CD14-positive monocyte (primary cell): ENCODE results near the gene TFPT. TPM values are rescaled to one million over a fixed set of nuclear protein-coding genes. Genes with fewer than 3 reads are reported as not detected.

Source experiments
- DNase-seq, 3 donors: peaks; one replicate each; pipeline ENCODE4 v3.0.0-alpha.2; 2011 to 2022
- H2AFZ ChIP-seq: 2 replicates; pipeline ENCODE4 v1.6.0; 2012; ENCODE audit warnings: mild to moderate bottlenecking, low read depth, low read length, inconsistent platforms; ENCODE audit not compliant: insufficient read depth, poor library complexity, severe bottlenecking
- H3K27ac ChIP-seq, 2 donors: 1 replicate in 1 of 2; 2 replicates in 1 of 2; pipeline ENCODE4 v1.5.1; 2012 to 2013; ENCODE audit warnings: low read length in 2 of 2, control low read depth in 1 of 2, inconsistent platforms in 1 of 2, low read depth in 1 of 2, mild to moderate bottlenecking in 1 of 2
- H3K27me3 ChIP-seq, 2 donors: one replicate each; pipeline versions ENCODE4 v1.6.0 to v1.6.1; 2011 to 2013; ENCODE audit warnings: low read length in 2 of 2; ENCODE audit not compliant: control insufficient read depth in 2 of 2, insufficient read depth in 2 of 2
- H3K36me3 ChIP-seq, 2 donors: replicated peaks in 1 of 2; 1 replicate in 1 of 2; 2 replicates in 1 of 2; pipeline versions ENCODE4 v1.5.1 to v1.6.1; 2012 to 2013; ENCODE audit warnings: low read length in 2 of 2, control low read depth in 1 of 2, inconsistent platforms in 1 of 2, mild to moderate bottlenecking in 1 of 2; ENCODE audit not compliant: insufficient read depth in 2 of 2, control insufficient read depth in 1 of 2
- H3K4me1 ChIP-seq, 2 donors: 1 replicate in 1 of 2; 2 replicates in 1 of 2; pipeline versions ENCODE4 v1.5.1 to v1.6.1; 2012 to 2013; ENCODE audit warnings: low read length in 2 of 2, control low read depth in 1 of 2, inconsistent platforms in 1 of 2, mild to moderate bottlenecking in 1 of 2, moderate library complexity in 1 of 2; ENCODE audit not compliant: insufficient read depth in 2 of 2, control insufficient read depth in 1 of 2
- H3K4me2 ChIP-seq: replicated peaks from 2 replicates; pipeline ENCODE3; 2012; ENCODE audit warnings: low read length, moderate library complexity, mild to moderate bottlenecking; ENCODE audit not compliant: poor library complexity, severe bottlenecking; ENCODE audit errors: extremely low read depth
- H3K4me3 ChIP-seq, 3 experiments: fragments of 200-600 bp in 1 of 3; sonication (generic) in 1 of 3; replicated peaks in 1 of 3; 1 replicate in 2 of 3; 2 replicates in 1 of 3; pipeline ENCODE4 v1.5.1; 2011 to 2013; ENCODE audit warnings: low read length in 3 of 3, mild to moderate bottlenecking in 3 of 3, control low read depth in 2 of 3, low read depth in 2 of 3, inconsistent platforms in 1 of 3, moderate library complexity in 1 of 3
- H3K79me2 ChIP-seq: 2 replicates; pipeline ENCODE4 v1.6.0; 2012; ENCODE audit warnings: mild to moderate bottlenecking, control low read depth, inconsistent platforms, low read length, moderate library complexity; ENCODE audit not compliant: insufficient read depth
- H3K9ac ChIP-seq: 2 replicates; pipeline ENCODE4 v1.6.0; 2017; ENCODE audit warnings: low read length, mild to moderate bottlenecking; ENCODE audit not compliant: insufficient read depth, poor library complexity, severe bottlenecking
- H3K9me3 ChIP-seq, 2 donors: replicated peaks in 1 of 2; 1 replicate in 1 of 2; 2 replicates in 1 of 2; pipeline versions ENCODE4 v1.5.1 to v1.6.1; 2012 to 2013; ENCODE audit warnings: low read length in 2 of 2, control low read depth in 1 of 2; ENCODE audit not compliant: control insufficient read depth in 1 of 2, insufficient read depth in 1 of 2
- H4K20me1 ChIP-seq: 2 replicates; pipeline ENCODE4 v1.6.0; 2012; ENCODE audit warnings: mild to moderate bottlenecking, low read length, control low read depth, moderate library complexity; ENCODE audit not compliant: insufficient read depth
- H3K27ac Mint-ChIP-seq, 7 donors: one replicate each; pipeline ENCODE4 v1.8.0; 2020; ENCODE audit warnings: mild to moderate bottlenecking in 7 of 7, mixed read lengths in 7 of 7, moderate library complexity in 6 of 7, inconsistent platforms in 2 of 7
- H3K27me3 Mint-ChIP-seq, 3 donors: one replicate each; pipeline ENCODE4 v1.8.0; 2021 to 2022; ENCODE audit warnings: low read depth in 3 of 3, mild to moderate bottlenecking in 3 of 3, mixed read lengths in 3 of 3, moderate library complexity in 3 of 3, inconsistent platforms in 1 of 3
- H3K36me3 Mint-ChIP-seq, 2 donors: one replicate each; pipeline ENCODE4 v1.8.0; 2020; ENCODE audit warnings: mixed read lengths in 2 of 2, inconsistent platforms in 1 of 2, mild to moderate bottlenecking in 1 of 2
- H3K4me1 Mint-ChIP-seq: one replicate; pipeline ENCODE4 v1.8.0; 2020; ENCODE audit warnings: mild to moderate bottlenecking, mixed read lengths
- H3K4me3 Mint-ChIP-seq, 2 donors: one replicate each; pipeline ENCODE4 v1.8.0; 2020; ENCODE audit warnings: mild to moderate bottlenecking in 2 of 2, mixed read lengths in 2 of 2, moderate library complexity in 1 of 2
- H3K9me3 Mint-ChIP-seq, 7 donors: one replicate each; pipeline ENCODE4 v1.8.0; 2020 to 2022; ENCODE audit warnings: mixed read lengths in 7 of 7, mild to moderate bottlenecking in 6 of 7, moderate library complexity in 6 of 7, inconsistent platforms in 2 of 7
- WGBS: methylation state at CpG from one replicate; pipeline ENCODE4 v1.1.5; 2013; ENCODE audit warnings: missing lambda C conversion rate; ENCODE audit not compliant: insufficient coverage; 5-methylcytosine and 5-hydroxymethylcytosine counted together
- intact Hi-C, 2 donors: fragments of 100-400 bp; cut with micrococcal nuclease; formaldehyde crosslinking; loops; one replicate each; pipeline versions ENCODE4 v1.15.0 to v1.15.1; 2023
- polyA plus RNA-seq, 3 donors: library from polyadenylated mRNA; depleted of rRNA in 1 of 3; unstranded in 2 of 3; stranded (reverse) in 1 of 3; fragments of 300-500 nt in 2 of 3; fragments of >200 nt in 1 of 3; fragmentation: Illumina TruSeq in 2 of 3; gene quantifications; 1 replicate in 2 of 3; 2 replicates in 1 of 3; pipeline ENCODE4 v1.2.3, GENCODE V29; 2012 to 2021
- TF ChIP-seq, protein P1 (sequence below): fragments of 200-600 bp; IDR thresholded peaks from one replicate; pipeline ENCODE4 v1.8.0; 2022; ENCODE audit warnings: antibody characterized with exemption, mild to moderate bottlenecking

TFPT gene
- polyA plus RNA-seq, 3 donors: 7.0 to 11.5 (median 9.5) TPM

DNA sequence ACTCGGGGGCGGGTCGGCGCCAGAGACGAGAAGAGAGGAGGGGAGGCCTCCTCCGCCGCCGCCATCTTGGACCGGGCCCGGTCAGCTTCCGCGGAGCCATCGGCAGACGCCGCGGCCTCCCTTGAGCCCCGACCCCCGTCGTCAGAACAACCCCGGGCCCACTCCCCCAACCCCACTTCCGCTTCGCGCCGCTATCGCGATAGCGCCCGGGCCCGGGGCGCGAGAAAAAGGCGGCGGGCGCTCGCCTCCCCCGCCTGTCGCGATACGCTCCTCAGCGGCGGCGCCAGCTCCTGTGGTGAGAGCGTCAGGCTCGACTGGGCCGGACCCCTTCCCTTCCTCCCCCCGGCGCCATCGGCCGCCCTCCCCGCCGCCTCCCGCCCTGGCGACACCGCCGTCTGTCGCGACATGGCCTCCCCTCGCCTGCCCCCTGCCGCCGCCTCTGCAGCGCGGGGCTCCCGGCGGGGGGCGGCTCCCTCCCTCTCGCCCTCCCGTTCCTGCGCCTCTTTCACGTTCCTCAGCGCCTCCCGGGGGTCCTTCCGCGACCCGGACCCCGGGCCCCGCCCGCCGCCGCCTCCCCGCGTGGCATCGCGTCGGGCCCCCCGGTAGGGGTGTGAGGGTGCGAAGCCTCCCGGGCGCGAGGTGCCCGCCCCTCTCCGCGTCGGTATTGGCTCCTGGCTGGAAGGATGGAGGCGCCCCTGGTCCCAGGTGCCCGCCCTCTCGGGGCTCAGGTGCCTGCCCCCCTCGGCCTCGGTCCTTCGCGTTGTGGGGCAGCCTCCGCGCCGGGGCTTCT lies 22.4 kb upstream of the TFPT start, which contains the start of gene CNOT3:
Gene CNOT3 (plus strand): TSS at position 64 of the 790 bp plus-strand sequence. CDS start 5,217 bp downstream, outside the sequence.
- Histone ChIP-seq H4K20me1 (peaks cover 49% of the 10 kb centered on the region), H3K4me2 (peak within 1 kb of the TSS; percentile 93), H3K27ac (peak within 1 kb of the TSS; percentile 21 to 91), H3K36me3 (peaks cover 30 to 38% of the 10 kb centered on the region in 2 donors), H3K9ac (peak within 1 kb of the TSS; percentile 100), H3K4me3 (peak within 1 kb of the TSS; percentile 66 to 92 (median 87)), H3K4me1 (peaks cover 28 to 39% of the 10 kb centered on the region in 2 donors), H3K9me3 (peaks cover 0 to 2% of the 10 kb centered on the region in 2 donors), H3K79me2 (peaks cover 53% of the 10 kb centered on the region), H3K27me3 (peaks cover 0 to 3% of the 10 kb centered on the region in 2 donors), H2AFZ (peak within 1 kb of the TSS; percentile 74)
- Mint-ChIP-seq H3K27me3 (peaks cover 2 to 12% (median 2%) of the 10 kb centered on the region in 3 donors), H3K9me3 (peaks cover 0 to 2% (median 0%) of the 10 kb centered on the region in 7 donors), H3K27ac (peak within 1 kb of the TSS; percentile 82 to 95 (median 94)), H3K36me3 (peaks cover 19 to 33% of the 10 kb centered on the region in 2 donors), H3K4me1 (peaks cover 38% of the 10 kb centered on the region), H3K4me3 (peak within 1 kb of the TSS; percentile 82 to 93)
- intact Hi-C loops: loop anchor here (1.0 to 2.0 kb wide), 3 partner anchors 21 to 36 kb away; partner anchors contain the start of genes LENG1 (in 2 of the 2) and NDUFA3 (in 1 of the 2)
- DNase-seq: peak in 1 of 3 donors; percentile 19
- WGBS: under 1% methylated on average over 74 of the region's 103 CpGs
- TF ChIP-seq, protein P1, sequence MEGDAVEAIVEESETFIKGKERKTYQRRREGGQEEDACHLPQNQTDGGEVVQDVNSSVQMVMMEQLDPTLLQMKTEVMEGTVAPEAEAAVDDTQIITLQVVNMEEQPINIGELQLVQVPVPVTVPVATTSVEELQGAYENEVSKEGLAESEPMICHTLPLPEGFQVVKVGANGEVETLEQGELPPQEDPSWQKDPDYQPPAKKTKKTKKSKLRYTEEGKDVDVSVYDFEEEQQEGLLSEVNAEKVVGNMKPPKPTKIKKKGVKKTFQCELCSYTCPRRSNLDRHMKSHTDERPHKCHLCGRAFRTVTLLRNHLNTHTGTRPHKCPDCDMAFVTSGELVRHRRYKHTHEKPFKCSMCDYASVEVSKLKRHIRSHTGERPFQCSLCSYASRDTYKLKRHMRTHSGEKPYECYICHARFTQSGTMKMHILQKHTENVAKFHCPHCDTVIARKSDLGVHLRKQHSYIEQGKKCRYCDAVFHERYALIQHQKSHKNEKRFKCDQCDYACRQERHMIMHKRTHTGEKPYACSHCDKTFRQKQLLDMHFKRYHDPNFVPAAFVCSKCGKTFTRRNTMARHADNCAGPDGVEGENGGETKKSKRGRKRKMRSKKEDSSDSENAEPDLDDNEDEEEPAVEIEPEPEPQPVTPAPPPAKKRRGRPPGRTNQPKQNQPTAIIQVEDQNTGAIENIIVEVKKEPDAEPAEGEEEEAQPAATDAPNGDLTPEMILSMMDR: no peak

DNA sequence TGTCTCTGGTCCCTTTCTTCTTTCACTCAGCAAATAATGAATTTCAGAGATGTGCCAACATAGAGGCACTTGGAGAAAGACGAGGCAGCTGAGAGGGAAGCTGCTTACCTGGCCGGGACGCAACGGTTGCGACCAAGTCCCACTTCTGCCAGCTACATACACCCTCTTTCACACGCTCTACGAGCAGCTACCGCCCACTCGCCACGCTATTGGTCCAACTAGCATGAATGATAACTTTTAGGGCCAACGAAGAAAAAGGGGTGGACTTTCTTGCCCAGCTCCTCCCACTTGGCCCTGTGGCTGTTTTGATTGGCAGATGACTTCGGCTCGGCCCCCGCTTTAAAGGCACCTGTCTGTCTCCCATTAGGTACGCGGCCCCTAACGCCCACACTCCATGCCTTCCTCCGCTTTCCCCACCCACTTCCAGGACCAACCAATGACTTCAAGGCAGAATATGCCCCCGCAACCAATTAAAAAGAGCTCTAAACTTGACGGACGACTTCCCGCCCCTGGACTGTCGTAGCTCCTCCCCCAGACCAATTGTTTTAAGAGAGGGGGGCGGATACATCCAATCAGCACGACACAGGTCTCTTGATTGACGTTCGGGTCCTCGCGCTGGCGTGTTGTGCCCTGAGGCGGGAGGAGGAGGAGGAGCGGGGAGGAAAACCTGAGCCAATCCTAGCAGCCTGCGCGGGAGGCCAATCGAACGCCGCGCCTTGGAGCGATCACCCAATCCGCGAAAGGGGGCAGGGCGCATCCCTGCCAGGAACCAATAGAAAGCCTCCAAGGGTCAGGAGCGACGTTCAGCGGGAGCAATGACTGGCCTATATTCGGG lies 21.6 kb upstream of the TFPT start:
- Mint-ChIP-seq H3K27ac (peak overlapping the region; percentile 82 to 95 (median 94)), H3K4me3 (peak overlapping the region; percentile 82 to 93), H3K9me3 (peaks cover 0 to 2% (median 0%) of the 10 kb centered on the region in 7 donors), H3K36me3 (peaks cover 11 to 31% of the 10 kb centered on the region in 2 donors), H3K4me1 (peaks cover 38% of the 10 kb centered on the region), H3K27me3 (peaks cover 2 to 12% (median 2%) of the 10 kb centered on the region in 3 donors)
- Histone ChIP-seq H3K79me2 (peaks cover 45% of the 10 kb centered on the region), H3K4me2 (peak overlapping the region; percentile 93), H2AFZ (peak overlapping the region; percentile 74), H3K36me3 (peaks cover 21 to 30% of the 10 kb centered on the region in 2 donors), H3K9ac (peak overlapping the region; percentile 100), H4K20me1 (peaks cover 40% of the 10 kb centered on the region), H3K4me3 (peak overlapping the region; percentile 66 to 92 (median 87)), H3K4me1 (peaks cover 28 to 39% of the 10 kb centered on the region in 2 donors), H3K27me3 (peaks cover 0 to 3% of the 10 kb centered on the region in 2 donors), H3K27ac (peak overlapping the region; percentile 21 to 91), H3K9me3 (peaks cover 0 to 2% of the 10 kb centered on the region in 2 donors)
- peak; percentile 100 for DNase-seq
- intact Hi-C loops: loop anchor here (1.0 to 2.0 kb wide), 3 partner anchors 22 to 35 kb away; partner anchors contain the start of genes LENG1 (in 2 of the 2) and NDUFA3 (in 1 of the 2)
- WGBS: 0% methylated on average over 42 of the region's 46 CpGs
- TF ChIP-seq, protein P1: no peak
